H1 (cell line): ENCODE data around the gene NAP1L2. TPM values are rescaled to one million over a fixed set of nuclear protein-coding genes. Genes with fewer than 3 reads are reported as not detected.

Experiments used
- CTCF ChIA-PET: fragments of 300-600 bp; sonication (Branson Sonifier 250); formaldehyde crosslinking; loops from one replicate; lab custom pipeline; 2021; ENCODE audit not compliant: partially characterized antibody; lab: Charles Lee
- POLR2A ChIA-PET: fragments of 300-600 bp; sonication (Branson Sonifier 250); formaldehyde crosslinking; loops from one replicate; lab custom pipeline; 2021; ENCODE audit warnings: inconsistent platforms; ENCODE audit not compliant: partially characterized antibody; lab: Charles Lee
- DNase-seq, 2 experiments: peaks; one replicate each; pipeline versions ENCODE4 v3.0.0 to v3.0.0-alpha.2; 2010 to 2022; ENCODE audit warnings: low spot score in 2 of 2, low read depth in 1 of 2, mixed read lengths in 1 of 2
- FAIRE-seq: peaks from 2 replicates; lab custom pipeline; 2011; peaks lifted over from hg19 to GRCh38; lab: Jason Lieb, UNC
- H2AFZ ChIP-seq: 2 replicates; pipeline ENCODE4 v1.8.1; 2012; ENCODE audit warnings: low read length, inconsistent platforms
- H2AK5ac ChIP-seq: 2 replicates; pipeline ENCODE4 v1.6.1; 2013; ENCODE audit warnings: low read depth, low read length
- H2BK120ac ChIP-seq: replicated peaks from 2 replicates; pipeline ENCODE3; 2013; ENCODE audit warnings: low read depth, low read length, inconsistent platforms
- H2BK12ac ChIP-seq: 2 replicates; pipeline ENCODE4 v1.6.1; 2013; ENCODE audit warnings: low read depth, low read length
- H2BK15ac ChIP-seq: 2 replicates; pipeline ENCODE4 v1.6.1; 2013; ENCODE audit warnings: low read length
- H2BK20ac ChIP-seq: 2 replicates; pipeline ENCODE4 v1.6.1; 2013; ENCODE audit warnings: low read length
- H2BK5ac ChIP-seq: 2 replicates; pipeline ENCODE4 v1.6.1; 2013; ENCODE audit warnings: low read depth, low read length
- H3K14ac ChIP-seq: 2 replicates; pipeline ENCODE4 v1.6.1; 2013; ENCODE audit warnings: inconsistent platforms; ENCODE audit not compliant: insufficient read length
- H3K18ac ChIP-seq: 2 replicates; pipeline ENCODE4 v1.6.1; 2013; ENCODE audit warnings: low read length; ENCODE audit errors: extremely low read depth
- H3K23ac ChIP-seq: 2 replicates; pipeline ENCODE4 v1.6.1; 2013; ENCODE audit warnings: inconsistent platforms; ENCODE audit not compliant: insufficient read length
- H3K23me2 ChIP-seq: 2 replicates; pipeline ENCODE4 v1.6.1; 2013; ENCODE audit warnings: low read depth, low read length
- H3K27ac ChIP-seq: 2 replicates; pipeline ENCODE4 v1.6.1; 2011; ENCODE audit warnings: low read depth, low read length, inconsistent platforms
- H3K27me3 ChIP-seq, 4 experiments: replicated peaks in 1 of 4; 1 replicate in 1 of 4; 2 replicates in 3 of 4; pipeline versions ENCODE4 v1.6.1 to v1.8.1; 2011 to 2013; ENCODE audit warnings: low read length in 3 of 4, mild to moderate bottlenecking in 3 of 4, inconsistent platforms in 2 of 4, mixed read lengths in 2 of 4, moderate library complexity in 1 of 4; ENCODE audit not compliant: control insufficient read depth in 3 of 4, insufficient read depth in 3 of 4; ENCODE audit errors: extremely low read depth in 1 of 4
- H3K36me3 ChIP-seq, 4 experiments: 2 replicates each; pipeline versions ENCODE4 v1.6.1 to v1.8.1; 2011 to 2013; ENCODE audit warnings: mild to moderate bottlenecking in 4 of 4, low read length in 3 of 4, moderate library complexity in 2 of 4, control low read depth in 1 of 4, inconsistent platforms in 1 of 4; ENCODE audit not compliant: insufficient read depth in 4 of 4, control insufficient read depth in 2 of 4
- H3K4ac ChIP-seq: replicated peaks from 2 replicates; pipeline ENCODE3; 2013; ENCODE audit warnings: low read length, low read depth, mixed read lengths, inconsistent platforms; ENCODE audit not compliant: insufficient read length
- H3K4me1 ChIP-seq, 4 experiments: replicated peaks in 1 of 4; 1 replicate in 1 of 4; 2 replicates in 3 of 4; pipeline versions ENCODE4 v1.6.1 to v1.8.1; 2011 to 2013; ENCODE audit warnings: low read length in 3 of 4, inconsistent platforms in 2 of 4, mixed read lengths in 1 of 4; ENCODE audit not compliant: insufficient read depth in 4 of 4, control insufficient read depth in 3 of 4
- H3K4me2 ChIP-seq, 2 experiments: 2 replicates each; pipeline versions ENCODE4 v1.6.1 to v1.8.1; 2011 to 2013; ENCODE audit warnings: low read depth in 2 of 2, low read length in 2 of 2, control low read depth in 1 of 2, inconsistent platforms in 1 of 2, mild to moderate bottlenecking in 1 of 2; ENCODE audit not compliant: insufficient read depth in 1 of 2
- H3K4me3 ChIP-seq, 4 experiments: fragments of 200-600, 300-600 bp in 1 of 4; sonication (generic), shearing (Covaris generic), sonication (Bioruptor Twin) in 1 of 4; 2 replicates each; pipeline versions ENCODE4 v1.5.1 to v1.8.1; 2011 to 2016; ENCODE audit warnings: low read length in 4 of 4, low read depth in 3 of 4, control low read depth in 2 of 4, inconsistent platforms in 2 of 4, mild to moderate bottlenecking in 2 of 4, mixed read lengths in 1 of 4, moderate library complexity in 1 of 4; ENCODE audit not compliant: insufficient read depth in 2 of 4; ENCODE audit errors: extremely low read depth in 1 of 4
- H3K56ac ChIP-seq: replicated peaks from 2 replicates; pipeline ENCODE3; 2013; ENCODE audit warnings: low read depth, mild to moderate bottlenecking, mixed read lengths, low read length, inconsistent platforms; ENCODE audit not compliant: insufficient read length
- H3K79me1 ChIP-seq: 2 replicates; pipeline ENCODE4 v1.6.1; 2013; ENCODE audit warnings: low read depth, low read length, control low read depth
- H3K79me2 ChIP-seq, 2 experiments: 2 replicates each; pipeline versions ENCODE4 v1.6.1 to v1.8.1; 2012 to 2013; ENCODE audit warnings: low read length in 2 of 2, mild to moderate bottlenecking in 2 of 2, inconsistent platforms in 1 of 2; ENCODE audit not compliant: insufficient read depth in 2 of 2, control insufficient read depth in 1 of 2
- H3K9ac ChIP-seq, 4 experiments: replicated peaks in 1 of 4; 1 replicate in 1 of 4; 2 replicates in 3 of 4; pipeline versions ENCODE4 v1.6.1 to v1.8.1; 2011 to 2013; ENCODE audit warnings: low read depth in 3 of 4, low read length in 3 of 4, control low read depth in 2 of 4, mild to moderate bottlenecking in 2 of 4, moderate library complexity in 2 of 4, inconsistent platforms in 1 of 4; ENCODE audit errors: extremely low read depth in 1 of 4
- H3K9me3 ChIP-seq, 2 experiments: 2 replicates each; pipeline versions ENCODE4 v1.6.1 to v1.8.1; 2012 to 2013; ENCODE audit warnings: mild to moderate bottlenecking in 2 of 2, moderate library complexity in 2 of 2, control low read depth in 1 of 2, inconsistent platforms in 1 of 2, low read depth in 1 of 2, low read length in 1 of 2, mixed read lengths in 1 of 2; ENCODE audit not compliant: insufficient read depth in 2 of 2
- H4K20me1 ChIP-seq, 2 experiments: replicated peaks in 1 of 2; 2 replicates each; pipeline versions ENCODE3 to v1.8.1; 2011 to 2013; ENCODE audit warnings: inconsistent platforms in 2 of 2, low read length in 2 of 2, mild to moderate bottlenecking in 1 of 2; ENCODE audit not compliant: insufficient read depth in 2 of 2, control insufficient read depth in 1 of 2
- H4K5ac ChIP-seq: 2 replicates; pipeline ENCODE4 v1.6.1; 2013; ENCODE audit warnings: low read length, low read depth, mixed read lengths, inconsistent platforms; ENCODE audit not compliant: insufficient read length
- H4K8ac ChIP-seq: 2 replicates; pipeline ENCODE4 v1.8.0; 2013; ENCODE audit warnings: mild to moderate bottlenecking, moderate library complexity, low read length, inconsistent platforms; ENCODE audit not compliant: insufficient read depth; ENCODE audit errors: extremely low read depth
- H4K91ac ChIP-seq: replicated peaks from 2 replicates; pipeline ENCODE3; 2013; ENCODE audit warnings: low read length, mixed read lengths, inconsistent platforms; ENCODE audit not compliant: insufficient read length
- CTCF ChIP-seq, 3 experiments: IDR thresholded peaks; 1 replicate in 2 of 3; 2 replicates in 1 of 3; pipeline versions ENCODE4 v1.5.1 to v1.6.1; 2011; ENCODE audit warnings: low read length in 3 of 3, mild to moderate bottlenecking in 3 of 3, inconsistent platforms in 2 of 3, low read depth in 1 of 3, moderate library complexity in 1 of 3; ENCODE audit not compliant: insufficient read depth in 1 of 3; ENCODE audit errors: control extremely low read depth in 1 of 3
- ZNF274 ChIP-seq: IDR thresholded peaks from 2 replicates; pipeline ENCODE4 v1.7.0; 2012; ENCODE audit warnings: low read length, borderline replicate concordance; ENCODE audit errors: extremely low read depth
- WGBS, 2 experiments: shearing (Covaris generic) in 1 of 2; methylation state at CpG; one replicate each; pipeline versions ENCODE4 v1.1.6 to v1.1.7; 2013 to 2015; ENCODE audit warnings: low lambda C conversion rate in 2 of 2, mixed read lengths in 2 of 2, inconsistent platforms in 1 of 2, low coverage in 1 of 2, missing lambda C conversion rate in 1 of 2; ENCODE audit not compliant: insufficient replicate concordance in 2 of 2, insufficient coverage in 1 of 2, insufficient read length in 1 of 2; ENCODE audit errors: extremely low coverage in 1 of 2, missing lambda C conversion rate in 1 of 2; 5-methylcytosine and 5-hydroxymethylcytosine counted together
- polyA plus RNA-seq, 7 experiments: library from polyadenylated mRNA; depleted of rRNA in 3 of 7; stranded (reverse) in 5 of 7; unstranded in 2 of 7; fragments of >200 nt in 5 of 7; fragments of 200-250 nt in 2 of 7; gene quantifications; 1 replicate in 5 of 7; 2 replicates in 1 of 7; 4 replicates in 1 of 7; pipeline versions ENCODE4 v1.2.1 to v1.2.3, GENCODE V29; 2011 to 2013; ENCODE audit warnings: missing spikeins in 2 of 7, mixed read lengths in 2 of 7
- total RNA-seq: library from RNA; stranded (reverse); fragmentation: NEBNext Ultra II Directional; extraction: Animal tissue kit (Norgen Biotek cat#: 25700); gene quantifications from 2 replicates; pipeline ENCODE4 v1.2.1, GENCODE V29; 2021

NAP1L2 gene
- total and polyA plus RNA-seq, 2 of the 8 experiments (the other 6 are each of a cell fraction or from before 2014, with no cell fraction given), result 4.5 to 15.8 TPM

DNA sequence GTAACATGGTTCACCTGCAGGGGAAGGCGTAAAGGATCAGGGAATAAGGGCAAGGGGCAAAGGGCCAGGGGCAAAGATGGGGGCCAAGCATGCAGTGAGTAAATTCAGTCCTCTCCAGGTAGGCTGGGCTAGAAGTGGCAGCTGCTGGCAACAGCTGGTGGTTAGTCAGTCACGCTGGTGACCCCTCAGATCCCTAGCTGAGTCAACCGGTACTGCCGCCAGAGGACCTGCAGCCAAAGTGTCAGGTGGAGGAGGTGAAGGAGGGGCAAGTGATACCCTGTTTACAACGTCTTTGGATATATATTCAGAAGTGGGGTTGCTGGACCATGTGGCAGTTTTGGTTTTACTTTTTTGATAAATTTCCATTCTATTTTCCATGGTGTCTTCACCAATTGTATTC is 24.6 kb upstream of the NAP1L2 start:
- no peak overlapping the region for H2BK15ac ChIP-seq
- DNase-seq (no peak), FAIRE-seq (no peak)
- no peak overlapping the region for H2BK120ac ChIP-seq
- CTCF ChIA-PET, result no interaction called here
- H3K79me2 ChIP-seq, result no peaks in the 10 kb centered on the region
- no peak for TF ChIP-seq ZNF274
- peak; percentile 7 to 15 (median 11); a peak in 2 of 4 replicates for TF ChIP-seq CTCF (IDR thresholded peaks at IDR 0.05; ENCODE audit: control extremely low read depth in 1 of 3, insufficient read depth in 1 of 3, low read depth in 1 of 3, low read length in 3 of 3)
- no peaks in the 10 kb centered on the region for H3K36me3 ChIP-seq
- no peak overlapping the region for H2BK20ac ChIP-seq
- no peak overlapping the region for H3K4me3 ChIP-seq
- H3K27me3 ChIP-seq, result no peaks in the 10 kb centered on the region
- no peak overlapping the region for H2AK5ac ChIP-seq
- no peak overlapping the region for H3K4me2 ChIP-seq
- H3K18ac ChIP-seq, result no peak overlapping the region
- no peaks in the 10 kb centered on the region for H3K4me1 ChIP-seq
- no peak overlapping the region for H3K4ac ChIP-seq
- H4K91ac ChIP-seq, result no peak overlapping the region
- no peak overlapping the region for H3K56ac ChIP-seq
- no peaks in the 10 kb centered on the region for H3K23me2 ChIP-seq
- no peaks in the 10 kb centered on the region for H4K20me1 ChIP-seq
- no peak overlapping the region for H2AFZ ChIP-seq
- no peak overlapping the region for H2BK12ac ChIP-seq
- no peak overlapping the region for H3K14ac ChIP-seq
- no peaks in the 10 kb centered on the region for H3K79me1 ChIP-seq
- WGBS, 2 experiments, result 51% methylated on average over 3 of the region's 5 CpGs; no CpG with 5 or more reads in 1 of the 2 experiments
- H4K8ac ChIP-seq, result no peak overlapping the region
- H3K9ac ChIP-seq, result no peak overlapping the region
- H3K23ac ChIP-seq, result no peak overlapping the region
- H2BK5ac ChIP-seq, result no peak overlapping the region
- no peak overlapping the region for H4K5ac ChIP-seq
- POLR2A ChIA-PET, result no interaction called here
- H3K9me3 ChIP-seq, result no peaks in the 10 kb centered on the region
- no peak overlapping the region for H3K27ac ChIP-seq
